Measurements from ENCODE around the gene TRABD2B. TPM values are rescaled to one million over a fixed set of nuclear protein-coding genes. Genes with fewer than 3 reads are reported as not detected.

Gene TRABD2B
- total RNA-seq, 1 experiment from 2014 or later: not detected

DNA sequence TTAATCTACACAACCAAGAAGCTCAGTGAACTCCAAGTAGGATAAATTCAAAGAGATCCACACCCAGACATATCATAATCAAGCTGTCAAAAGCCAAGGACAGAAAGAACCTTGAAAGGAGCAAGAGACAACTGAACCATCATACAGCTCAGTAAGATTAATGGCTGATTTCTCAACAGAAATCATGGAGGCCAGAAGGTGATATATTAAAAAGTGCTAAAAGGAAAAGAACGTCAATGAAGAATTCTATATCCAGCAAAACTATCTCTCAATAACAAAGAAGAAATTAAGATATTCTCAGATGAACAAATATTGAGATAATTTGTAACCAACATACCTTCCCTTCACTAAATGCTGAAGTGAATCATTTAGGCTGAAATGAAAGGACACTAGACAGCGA is 161.8 kb downstream of the TRABD2B start:
- DNase-seq (ENCODE audit: low spot score): no peak
- CTCF ChIA-PET: no interaction called here
- POLR2A ChIA-PET (ENCODE audit: low non-redundant PET): no interaction called here
- no peaks in the 10 kb centered on the region for H3K4me1 ChIP-seq (ENCODE audit: insufficient read depth, low read length, poor library complexity, severe bottlenecking)
- TF ChIP-seq CTCF (conservative IDR thresholded peaks at IDR 0.05; ENCODE audit: low read depth, low read length): no peak
- no peak overlapping the region for H3K4me3 ChIP-seq (ENCODE audit: low read depth, low read length, poor library complexity, severe bottlenecking)
- no peak overlapping the region for H3K27ac ChIP-seq (ENCODE audit: low read depth, low read length, poor library complexity, severe bottlenecking)
- BruUV-seq (replicated peaks): no TSS peak
- intact Hi-C loops (cut with micrococcal nuclease; ENCODE audit: unreplicated experiment): no loop called here
- no peaks in the 10 kb centered on the region for H3K36me3 ChIP-seq (ENCODE audit: insufficient read depth, low read length, poor library complexity, severe bottlenecking)
- peaks cover 9% of the 10 kb centered on the region for H3K9me3 ChIP-seq (ENCODE audit: low read depth, low read length, poor library complexity, severe bottlenecking)
- peaks cover 3% of the 10 kb centered on the region for H3K27me3 ChIP-seq (replicated peaks; ENCODE audit: insufficient read depth, low read depth, low read length, poor library complexity)

- CTCF ChIA-PET: no interaction called here
- Histone ChIP-seq H3K9me3 (ENCODE audit: low read depth, low read length, poor library complexity, severe bottlenecking) (peaks cover 9% of the 10 kb centered on the region), H3K4me1 (ENCODE audit: insufficient read depth, low read length, poor library complexity, severe bottlenecking) (no peaks in the 10 kb centered on the region), H3K27me3 (replicated peaks; ENCODE audit: insufficient read depth, low read depth, low read length, poor library complexity) (peaks cover 12% of the 10 kb centered on the region), H3K27ac (ENCODE audit: low read depth, low read length, poor library complexity, severe bottlenecking) (no peak overlapping the region), H3K4me3 (ENCODE audit: low read depth, low read length, poor library complexity, severe bottlenecking) (no peak overlapping the region), H3K36me3 (ENCODE audit: insufficient read depth, low read length, poor library complexity, severe bottlenecking) (no peaks in the 10 kb centered on the region)
- DNase-seq (ENCODE audit: low spot score): no peak
- BruUV-seq (replicated peaks): no TSS peak
- POLR2A ChIA-PET (ENCODE audit: low non-redundant PET): no interaction called here
- TF ChIP-seq CTCF (conservative IDR thresholded peaks at IDR 0.05; ENCODE audit: low read depth, low read length) (no peak), EZH2 (IDR thresholded peaks at IDR 0.05; ENCODE audit: borderline replicate concordance, low read depth, low read length, poor library complexity, severe bottlenecking) (no peak)
- intact Hi-C loops (cut with micrococcal nuclease; ENCODE audit: unreplicated experiment): no loop called here
These were observed 162.9 kb downstream of the TRABD2B start for GRCh38 chr1:47834326-47834725.

- ChIA-PET CTCF (no interaction called here), POLR2A (ENCODE audit: low non-redundant PET) (interaction anchor here (0.7 kb wide), 1 partner anchor 172 kb away, joined by 4 read pairs; no protein-coding TSS in a partner anchor)
- H3K27ac ChIP-seq (ENCODE audit: low read depth, low read length, poor library complexity, severe bottlenecking): no peak overlapping the region
- H3K4me3 ChIP-seq (ENCODE audit: low read depth, low read length, poor library complexity, severe bottlenecking): no peak overlapping the region
- peaks cover 12% of the 10 kb centered on the region for H3K27me3 ChIP-seq (replicated peaks; ENCODE audit: insufficient read depth, low read depth, low read length, poor library complexity)
- H3K36me3 ChIP-seq (ENCODE audit: insufficient read depth, low read length, poor library complexity, severe bottlenecking): no peaks in the 10 kb centered on the region
- TF ChIP-seq EZH2 (IDR thresholded peaks at IDR 0.05; ENCODE audit: borderline replicate concordance, low read depth, low read length, poor library complexity, severe bottlenecking) (no peak), CTCF (conservative IDR thresholded peaks at IDR 0.05; ENCODE audit: low read depth, low read length) (no peak)
- intact Hi-C loops (cut with micrococcal nuclease; ENCODE audit: unreplicated experiment): no loop called here
- no TSS peak for BruUV-seq (replicated peaks)
- H3K9me3 ChIP-seq (ENCODE audit: low read depth, low read length, poor library complexity, severe bottlenecking): peaks cover 9% of the 10 kb centered on the region
- DNase-seq (ENCODE audit: low spot score): no peak
- H3K4me1 ChIP-seq (ENCODE audit: insufficient read depth, low read length, poor library complexity, severe bottlenecking): no peaks in the 10 kb centered on the region
These were observed 166.4 kb downstream of the TRABD2B start for GRCh38 chr1:47830641-47831333.

Data from A673 (cell line).